CD1c-positive myeloid dendritic cell (primary cell): ENCODE data around the gene GATA2.

Experiments
- DNase-seq: peaks from one replicate; pipeline ENCODE4 v3.0.0-alpha.2; 2016; ENCODE audit errors: extremely low spot score

GATA2 gene

GRCh38 chr3:128455786-128456748 is 36.9 kb downstream of the GATA2 start:
- DNase-seq, result no peak

GRCh38 chr3:128455116-128455515 is 37.9 kb downstream of the GATA2 start:
- DNase-seq, result no peak

GRCh38 chr3:128454310-128454618 is 38.7 kb downstream of the GATA2 start:
- no peak for DNase-seq

- DNase-seq, result no peak
Observed at GRCh38 chr3:128453501-128454309, 39.3 kb downstream of the GATA2 start.

GRCh38 chr3:128452678-128453275 is 40.2 kb downstream of the GATA2 start:
- no peak for DNase-seq

- no peak for DNase-seq
Observed at GRCh38 chr3:128452120-128452519, 40.9 kb downstream of the GATA2 start.

GRCh38 chr3:128449111-128449638 is 43.8 kb downstream of the GATA2 start:
- no peak for DNase-seq

- no peak for DNase-seq
Observed at GRCh38 chr3:128448491-128448890, 44.5 kb downstream of the GATA2 start.

- DNase-seq, result peak; percentile 2
Observed at GRCh38 chr3:128447561-128448013, 45.4 kb downstream of the GATA2 start.

GRCh38 chr3:128446821-128447220 is 46.2 kb downstream of the GATA2 start:
- DNase-seq, result no peak

- no peak for DNase-seq
Observed at GRCh38 chr3:128445357-128445756, 47.6 kb downstream of the GATA2 start.

GRCh38 chr3:128443771-128444170 is 49.2 kb downstream of the GATA2 start:
- no peak for DNase-seq

- no peak for DNase-seq
Observed at GRCh38 chr3:128442949-128443348, 50.1 kb downstream of the GATA2 start.

GRCh38 chr3:128442070-128442469 is 50.9 kb downstream of the GATA2 start:
- no peak for DNase-seq

GRCh38 chr3:128439226-128439625 is 53.8 kb downstream of the GATA2 start:
- DNase-seq, result no peak

GRCh38 chr3:128438488-128439072 is 54.4 kb downstream of the GATA2 start:
- no peak for DNase-seq

GRCh38 chr3:128436214-128436613 is 56.8 kb downstream of the GATA2 start:
- no peak for DNase-seq

GRCh38 chr3:128435561-128435960 is 57.4 kb downstream of the GATA2 start:
- DNase-seq, result no peak

- no peak for DNase-seq
Observed at GRCh38 chr3:128435058-128435457, 57.9 kb downstream of the GATA2 start.

GRCh38 chr3:128434524-128434923 is 58.5 kb downstream of the GATA2 start:
- DNase-seq, result no peak

- DNase-seq, result no peak
Observed at GRCh38 chr3:128433837-128434165, 59.2 kb downstream of the GATA2 start.
